Hepatocyte (in vitro differentiated cells): ENCODE data around the gene CISH. TPM values are rescaled to one million over a fixed set of nuclear protein-coding genes. Genes with fewer than 3 reads are reported as not detected.
A peak's percentile ranks its signal among the peaks of the same experiment; 100 is the strongest.

Source experiments
- DNase-seq: peaks from one replicate; pipeline ENCODE4 v3.0.0-alpha.2; 2016; ENCODE audit warnings: low spot score
- H2AFZ ChIP-seq: fragments of 200-600 bp; sonication (generic); 2 replicates; pipeline ENCODE4 v1.6.0; 2016; ENCODE audit warnings: antibody characterized with exemption, mild to moderate bottlenecking
- H3K27ac ChIP-seq: fragments of 200-600 bp; sonication (generic); 2 replicates; pipeline ENCODE4 v1.5.1; 2016; ENCODE audit warnings: mild to moderate bottlenecking
- H3K27me3 ChIP-seq: fragments of 200-600 bp; sonication (generic); 2 replicates; pipeline ENCODE4 v1.6.1; 2016
- H3K36me3 ChIP-seq: fragments of 200-600 bp; sonication (generic); replicated peaks from 2 replicates; pipeline ENCODE4 v1.5.1; 2016; ENCODE audit warnings: low read depth; ENCODE audit not compliant: insufficient read depth
- H3K4me1 ChIP-seq: fragments of 200-600 bp; sonication (generic); 2 replicates; pipeline ENCODE4 v1.5.1; 2016; ENCODE audit warnings: mild to moderate bottlenecking, moderate library complexity; ENCODE audit not compliant: insufficient read depth
- H3K4me2 ChIP-seq: fragments of 200-600 bp; sonication (generic); 2 replicates; pipeline ENCODE4 v1.6.0; 2016
- H3K4me3 ChIP-seq: fragments of 200-600 bp; sonication (generic); 2 replicates; pipeline ENCODE4 v1.5.1; 2016; ENCODE audit warnings: mild to moderate bottlenecking
- H3K79me2 ChIP-seq: fragments of 200-600 bp; sonication (generic); 2 replicates; pipeline ENCODE4 v1.6.0; 2017; ENCODE audit warnings: mild to moderate bottlenecking
- H3K9me2 ChIP-seq: fragments of 200-600 bp; sonication (generic); replicated peaks from 2 replicates; pipeline ENCODE4 v1.6.0; 2017; ENCODE audit warnings: mild to moderate bottlenecking; ENCODE audit not compliant: insufficient read depth
- H3K9me3 ChIP-seq: fragments of 200-600 bp; sonication (generic); 2 replicates; pipeline ENCODE4 v1.5.1; 2016; ENCODE audit warnings: low read depth, mild to moderate bottlenecking
- H4K20me1 ChIP-seq: fragments of 200-600 bp; sonication (generic); 2 replicates; pipeline ENCODE4 v1.6.0; 2016; ENCODE audit warnings: mild to moderate bottlenecking; ENCODE audit not compliant: insufficient read depth, poor library complexity, severe bottlenecking
- EZH2 ChIP-seq: fragments of 200-600 bp; sonication (generic); IDR thresholded peaks from 2 replicates; pipeline ENCODE4 v1.6.1; 2016; ENCODE audit warnings: antibody characterized with exemption, mild to moderate bottlenecking, borderline replicate concordance
- EZH2phosphoT487 ChIP-seq: fragments of 200-600 bp; sonication (generic); IDR thresholded peaks from one replicate; pipeline ENCODE4 v1.6.1; 2018; ENCODE audit warnings: antibody characterized with exemption, mild to moderate bottlenecking, low read depth, moderate library complexity; ENCODE audit not compliant: unreplicated experiment, severe bottlenecking
- WGBS: methylation state at CpG from one replicate; pipeline ENCODE4 v1.1.6; 2016; ENCODE audit warnings: low lambda C conversion rate; ENCODE audit errors: missing lambda C conversion rate; 5-methylcytosine and 5-hydroxymethylcytosine counted together
- polyA plus RNA-seq: library from polyadenylated mRNA; unstranded; fragments of >200 nt; fragmentation: Nextera tagmentation; extraction: Ambion mirVana; gene quantifications from 2 replicates; pipeline ENCODE4 v1.2.1, GENCODE V29; 2016
- total RNA-seq: library from RNA; depleted of rRNA; stranded (reverse); fragments of >200 nt; gene quantifications from 2 replicates; pipeline ENCODE4 v1.2.3, GENCODE V29; 2014
- TF ChIP-seq, protein P1 (sequence below): fragments of 200-600 bp; sonication (generic); IDR thresholded peaks from 2 replicates; pipeline ENCODE4 v1.5.1; 2016; ENCODE audit warnings: antibody characterized with exemption, mild to moderate bottlenecking; ENCODE audit not compliant: poor library complexity

CISH gene
- total RNA-seq (4.0 and 5.9 TPM in 2 replicates), polyA plus RNA-seq (9.0 and 15.3 TPM in 2 replicates)

DNA sequence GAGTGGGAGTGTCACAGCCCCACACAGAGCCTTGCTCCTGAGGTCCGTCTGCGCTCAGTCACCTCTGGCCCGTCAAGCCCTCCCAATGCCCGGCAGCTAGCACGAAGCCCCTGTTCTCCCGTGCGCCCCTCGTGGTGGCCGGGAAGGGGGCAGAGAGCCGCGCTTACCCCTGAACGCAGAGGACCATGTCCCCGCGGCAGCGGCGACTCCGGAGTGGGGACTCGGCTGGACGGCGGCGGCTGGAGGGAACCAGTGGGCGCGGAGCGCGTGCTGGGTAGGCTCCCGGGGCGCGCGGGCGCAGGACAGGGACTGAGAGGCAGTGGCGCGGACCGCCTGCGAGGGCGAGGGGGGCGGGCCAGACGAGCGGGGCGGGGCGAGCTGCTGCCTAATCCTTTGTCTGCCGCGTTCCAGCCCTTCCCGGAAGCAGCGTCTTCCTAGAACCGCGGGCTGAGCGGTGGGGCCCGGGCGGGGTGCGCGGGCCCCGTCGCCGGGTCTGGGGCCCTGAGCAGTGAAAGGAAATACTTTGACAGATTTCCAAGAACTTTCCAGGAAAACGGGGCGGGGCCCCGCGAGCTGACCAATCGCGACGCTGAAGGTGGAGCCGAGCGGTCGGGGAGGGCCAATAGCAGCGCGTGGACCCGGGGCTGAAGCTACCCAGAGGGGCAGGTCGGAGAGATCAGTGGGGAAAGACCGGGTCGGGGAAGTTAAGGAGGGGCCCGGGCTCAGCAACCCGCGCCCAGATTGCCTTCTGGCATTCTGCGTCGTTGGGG lies at the start of gene CISH:
Gene CISH (minus strand): TSS at position 311 of the 770 bp plus-strand sequence. CDS start 124 bp downstream, at position 187.
- H3K4me3 ChIP-seq = peak within 1 kb of the TSS; percentile 51
- H3K9me3 ChIP-seq = no peaks in the 10 kb centered on the region
- WGBS = 1% methylated on average over 62 of the region's 75 CpGs
- no peaks in the 10 kb centered on the region for H3K36me3 ChIP-seq
- no peaks in the 10 kb centered on the region for H3K9me2 ChIP-seq
- H3K27me3 ChIP-seq = no peaks in the 10 kb centered on the region
- H3K4me1 ChIP-seq = peaks cover 23% of the 10 kb centered on the region
- peaks cover 20% of the 10 kb centered on the region for H3K79me2 ChIP-seq
- no peaks in the 10 kb centered on the region for H4K20me1 ChIP-seq
- TF ChIP-seq EZH2 = no peak
- TF ChIP-seq, protein P1, sequence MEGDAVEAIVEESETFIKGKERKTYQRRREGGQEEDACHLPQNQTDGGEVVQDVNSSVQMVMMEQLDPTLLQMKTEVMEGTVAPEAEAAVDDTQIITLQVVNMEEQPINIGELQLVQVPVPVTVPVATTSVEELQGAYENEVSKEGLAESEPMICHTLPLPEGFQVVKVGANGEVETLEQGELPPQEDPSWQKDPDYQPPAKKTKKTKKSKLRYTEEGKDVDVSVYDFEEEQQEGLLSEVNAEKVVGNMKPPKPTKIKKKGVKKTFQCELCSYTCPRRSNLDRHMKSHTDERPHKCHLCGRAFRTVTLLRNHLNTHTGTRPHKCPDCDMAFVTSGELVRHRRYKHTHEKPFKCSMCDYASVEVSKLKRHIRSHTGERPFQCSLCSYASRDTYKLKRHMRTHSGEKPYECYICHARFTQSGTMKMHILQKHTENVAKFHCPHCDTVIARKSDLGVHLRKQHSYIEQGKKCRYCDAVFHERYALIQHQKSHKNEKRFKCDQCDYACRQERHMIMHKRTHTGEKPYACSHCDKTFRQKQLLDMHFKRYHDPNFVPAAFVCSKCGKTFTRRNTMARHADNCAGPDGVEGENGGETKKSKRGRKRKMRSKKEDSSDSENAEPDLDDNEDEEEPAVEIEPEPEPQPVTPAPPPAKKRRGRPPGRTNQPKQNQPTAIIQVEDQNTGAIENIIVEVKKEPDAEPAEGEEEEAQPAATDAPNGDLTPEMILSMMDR = peak; percentile 52
- TF ChIP-seq EZH2phosphoT487 = no peak
- DNase-seq = peak; percentile 98
- peak within 1 kb of the TSS; percentile 80 for H3K4me2 ChIP-seq
- peak within 1 kb of the TSS; percentile 7 for H2AFZ ChIP-seq
- peak within 1 kb of the TSS; percentile 86 for H3K27ac ChIP-seq

DNA sequence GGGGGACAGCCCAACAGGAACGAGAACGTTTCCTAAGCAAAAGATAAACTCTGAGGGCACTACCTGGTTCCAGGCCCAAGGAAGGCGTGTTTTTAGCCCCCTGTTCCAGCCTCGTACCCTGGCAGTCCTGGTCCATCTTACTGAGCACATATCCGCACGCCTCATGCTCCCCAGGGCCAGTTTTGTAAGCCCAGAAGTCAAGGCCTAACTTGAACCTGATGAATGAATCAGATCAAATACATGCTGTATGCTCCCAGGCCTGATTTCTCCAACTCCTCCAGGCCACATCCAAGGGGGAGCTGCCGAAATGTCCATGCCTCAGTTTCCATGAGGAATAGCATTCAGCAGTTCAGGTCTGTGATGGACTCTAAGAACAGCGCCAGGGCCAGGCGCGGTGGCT lies 48.8 kb upstream of the CISH start:
- Histone ChIP-seq H3K79me2 (no peaks in the 10 kb centered on the region), H3K27ac (no peak overlapping the region), H4K20me1 (no peaks in the 10 kb centered on the region), H3K4me3 (no peak overlapping the region), H3K9me2 (no peaks in the 10 kb centered on the region), H3K4me1 (no peaks in the 10 kb centered on the region), H3K9me3 (no peaks in the 10 kb centered on the region), H3K4me2 (no peak overlapping the region), H3K27me3 (no peaks in the 10 kb centered on the region), H2AFZ (no peak overlapping the region), H3K36me3 (no peaks in the 10 kb centered on the region)
- DNase-seq = no peak
- TF ChIP-seq, protein P1 = no peak
- no peak for TF ChIP-seq EZH2
- TF ChIP-seq EZH2phosphoT487 = no peak
- 94% methylated on average over 10 of the region's 10 CpGs for WGBS

- Histone ChIP-seq H3K27ac (no peak overlapping the region), H3K79me2 (no peaks in the 10 kb centered on the region), H3K4me3 (no peak overlapping the region), H2AFZ (no peak overlapping the region), H4K20me1 (no peaks in the 10 kb centered on the region), H3K9me2 (no peaks in the 10 kb centered on the region), H3K4me1 (no peaks in the 10 kb centered on the region), H3K9me3 (no peaks in the 10 kb centered on the region), H3K36me3 (no peaks in the 10 kb centered on the region), H3K4me2 (no peak overlapping the region), H3K27me3 (no peaks in the 10 kb centered on the region)
- TF ChIP-seq, protein P1 = no peak
- TF ChIP-seq EZH2phosphoT487 (no peak), EZH2 (no peak)
- 97% methylated on average over 3 of the region's 3 CpGs for WGBS
- no peak for DNase-seq
These were observed 47.3 kb upstream of the CISH start for GRCh38 chr3:50658831-50659230.
